ENCODE results near the gene SLCO2A1. TPM values are rescaled to one million over a fixed set of nuclear protein-coding genes. Genes with fewer than 3 reads are reported as not detected.

SLCO2A1 gene
- total RNA-seq, 2 donors from 2014 or later = 26.3 to 34.8 TPM

- peak; percentile 14 for DNase-seq
- no peaks in the 10 kb centered on the region for H3K9me3 ChIP-seq
- intact Hi-C loops (cut with DNase I) = loop anchor here (10.0 kb wide), 1 partner anchor 251 kb away; no protein-coding TSS in a partner anchor
Observed at GRCh38 chr3:134066158-134066541, 36.4 kb upstream of the SLCO2A1 start.

GRCh38 chr3:134065252-134066157, 35.8 kb upstream of the SLCO2A1 start:
- H3K9ac ChIP-seq (ENCODE audit: low read depth in 2 of 2, low read length in 2 of 2) = no peak overlapping the region
- no peaks in the 10 kb centered on the region for H3K36me3 ChIP-seq
- peaks cover under 1% of the 10 kb centered on the region for H3K4me1 ChIP-seq
- no peak overlapping the region for H3K4me3 ChIP-seq
- H3K9me3 ChIP-seq = no peaks in the 10 kb centered on the region
- no peak overlapping the region for H3K27ac ChIP-seq
- H3K27me3 ChIP-seq = no peaks in the 10 kb centered on the region
- intact Hi-C loops (cut with DNase I) = loop anchor here (10.0 kb wide), 1 partner anchor 251 kb away; no protein-coding TSS in a partner anchor
- DNase-seq = peak; percentile 6
- TF ChIP-seq CTCF (IDR thresholded peaks at IDR 0.05) = no peak

More at GRCh38 chr3:134066158-134066541, 36.4 kb upstream of the SLCO2A1 start:
- Histone ChIP-seq H3K27ac (no peak overlapping the region), H3K36me3 (no peaks in the 10 kb centered on the region), H3K9ac (ENCODE audit: low read depth in 2 of 2, low read length in 2 of 2) (no peak overlapping the region), H3K4me1 (no peaks in the 10 kb centered on the region), H3K27me3 (no peaks in the 10 kb centered on the region), H3K4me3 (no peak overlapping the region)
- no peak for TF ChIP-seq CTCF (IDR thresholded peaks at IDR 0.05)

- peak; percentile 1 for DNase-seq
- H3K27me3 ChIP-seq = no peaks in the 10 kb centered on the region
- H3K4me1 ChIP-seq = peaks cover 4% of the 10 kb centered on the region
- no peak overlapping the region for H3K27ac ChIP-seq
- TF ChIP-seq CTCF (IDR thresholded peaks at IDR 0.05) = no peak
- H3K9me3 ChIP-seq = no peaks in the 10 kb centered on the region
- no peak overlapping the region for H3K9ac ChIP-seq (ENCODE audit: low read depth in 2 of 2, low read length in 2 of 2)
- intact Hi-C loops (cut with DNase I) = loop anchor here (10.0 kb wide), 1 partner anchor 249 kb away; no protein-coding TSS in a partner anchor
- no peaks in the 10 kb centered on the region for H3K36me3 ChIP-seq
- no peak overlapping the region for H3K4me3 ChIP-seq
Observed at GRCh38 chr3:134064081-134064480, 34.4 kb upstream of the SLCO2A1 start.

GRCh38 chr3:134061401-134061800, 31.7 kb upstream of the SLCO2A1 start:
- H3K4me3 ChIP-seq = no peak overlapping the region
- peaks cover 8% of the 10 kb centered on the region for H3K4me1 ChIP-seq
- no peak overlapping the region for H3K9ac ChIP-seq (ENCODE audit: low read depth in 2 of 2, low read length in 2 of 2)
- no peaks in the 10 kb centered on the region for H3K27me3 ChIP-seq
- no peaks in the 10 kb centered on the region for H3K9me3 ChIP-seq
- no peak overlapping the region for H3K27ac ChIP-seq
- intact Hi-C loops (cut with DNase I) = loop anchor here (2.0 to 10.0 kb wide), 2 partner anchors 131 to 247 kb away; no protein-coding TSS in a partner anchor
- no peak for DNase-seq
- no peak for TF ChIP-seq CTCF (IDR thresholded peaks at IDR 0.05)
- no peaks in the 10 kb centered on the region for H3K36me3 ChIP-seq

- no peaks in the 10 kb centered on the region for H3K27me3 ChIP-seq
- DNase-seq = no peak
- TF ChIP-seq CTCF (IDR thresholded peaks at IDR 0.05) = no peak
Observed at GRCh38 chr3:134060561-134061385, 31.0 kb upstream of the SLCO2A1 start.

More at GRCh38 chr3:134060561-134061385, 31.0 kb upstream of the SLCO2A1 start:
- H3K9me3 ChIP-seq = no peaks in the 10 kb centered on the region
- H3K9ac ChIP-seq (ENCODE audit: low read depth in 2 of 2, low read length in 2 of 2) = no peak overlapping the region
- peaks cover 8% of the 10 kb centered on the region for H3K4me1 ChIP-seq
- no peaks in the 10 kb centered on the region for H3K36me3 ChIP-seq
- no peak overlapping the region for H3K4me3 ChIP-seq
- no peak overlapping the region for H3K27ac ChIP-seq
- intact Hi-C loops (cut with DNase I) = loop anchor here (2.0 to 10.0 kb wide), 2 partner anchors 130 to 246 kb away; no protein-coding TSS in a partner anchor

Data from colonic mucosa (tissue), 4 donors.